Measurements from ENCODE around the gene MAN2B1.

- no peak for TF ChIP-seq CTCF (IDR thresholded peaks at IDR 0.05; ENCODE audit: insufficient read depth, low read depth, low read length)
- no peak for TF ChIP-seq EZH2 (IDR thresholded peaks at IDR 0.05; ENCODE audit: insufficient read depth, low read length)
Measured at GRCh38 chr19:12689012-12689411, 22.5 kb upstream of the MAN2B1 start.
